GM12878 (cell line): ENCODE results near the gene TBXAS1. TPM values are rescaled to one million over a fixed set of nuclear protein-coding genes. Genes with fewer than 3 reads are reported as not detected.

Source experiments
- ATAC-seq: fragments of 200-7000 bp; cut with Tn5 transposase; 3 replicates; pipeline ENCODE4 v1.9.1; 2020; ENCODE audit warnings: mild to moderate bottlenecking, moderate library complexity
- BruUV-seq: library from RNA; stranded (reverse); fragments of 400-500 nt; replicated peaks from 2 replicates; lab custom pipeline; 2021; lab: Mats Ljungman, UMichigan
- CTCF ChIA-PET: fragments of 300-600 bp; sonication (Branson Sonifier 250); formaldehyde crosslinking; extraction: SDS; loops from one replicate; lab custom pipeline; 2021; ENCODE audit warnings: inconsistent platforms; lab: Yijun Ruan, JAX
- POLR2A ChIA-PET: fragments of 350-600 bp; formaldehyde crosslinking; extraction: SDS; loops from one replicate; lab custom pipeline; 2021; ENCODE audit warnings: inconsistent platforms; lab: Charles Lee
- RAD21 ChIA-PET: fragments of 300-600 bp; sonication (Branson Sonifier 250); formaldehyde crosslinking; loops from one replicate; lab custom pipeline; 2023; ENCODE audit warnings: antibody characterized with exemption; ENCODE audit not compliant: unreplicated experiment; lab: Charles Lee
- SMC1A ChIA-PET: fragments of 300-600 bp; sonication (Branson Sonifier 250); formaldehyde crosslinking; loops from one replicate; lab custom pipeline; 2023; ENCODE audit not compliant: unreplicated experiment, uncharacterized antibody; lab: Charles Lee
- DNase-seq: peaks from one replicate; pipeline ENCODE4 v3.0.0-alpha.2; 2011; ENCODE audit warnings: low read depth, low spot score
- FAIRE-seq: peaks from 3 replicates; lab custom pipeline; 2011; peaks lifted over from hg19 to GRCh38; lab: Jason Lieb, UNC
- H2AFZ ChIP-seq: 2 replicates; pipeline ENCODE4 v1.6.0; 2011; ENCODE audit warnings: low read depth, low read length, control low read depth; ENCODE audit not compliant: control insufficient read depth
- H3K27ac ChIP-seq: 2 replicates; pipeline ENCODE4 v1.5.1; 2011; ENCODE audit warnings: control low read depth; ENCODE audit not compliant: control insufficient read depth, insufficient read depth
- H3K27me3 ChIP-seq, 2 experiments: replicated peaks in 1 of 2; 2 replicates each; pipeline versions ENCODE4 v1.6.0 to v1.6.1; 2011; ENCODE audit warnings: low read length in 1 of 2; ENCODE audit not compliant: control insufficient read depth in 2 of 2, insufficient read depth in 2 of 2
- H3K36me3 ChIP-seq, 2 experiments: 2 replicates each; pipeline ENCODE4 v1.5.1; 2011; ENCODE audit warnings: low read length in 1 of 2; ENCODE audit not compliant: control insufficient read depth in 2 of 2, insufficient read depth in 2 of 2
- H3K4me1 ChIP-seq: 2 replicates; pipeline ENCODE4 v1.6.1; 2011; ENCODE audit warnings: mild to moderate bottlenecking, low read length, moderate library complexity, mixed read lengths; ENCODE audit not compliant: control insufficient read depth, insufficient read depth
- H3K4me2 ChIP-seq: 2 replicates; pipeline ENCODE4 v1.6.0; 2011; ENCODE audit warnings: control low read depth; ENCODE audit not compliant: control insufficient read depth, insufficient read depth
- H3K4me3 ChIP-seq: fragments of 200-600 bp; sonication (generic); 2 replicates; pipeline ENCODE4 v1.5.1; 2016
- H3K79me2 ChIP-seq: 2 replicates; pipeline ENCODE4 v1.6.0; 2011; ENCODE audit warnings: low read length; ENCODE audit not compliant: control insufficient read depth, insufficient read depth
- H3K9ac ChIP-seq: 2 replicates; pipeline ENCODE4 v1.8.0; 2011; ENCODE audit warnings: low read length, control low read depth, mixed read lengths; ENCODE audit not compliant: control insufficient read depth, insufficient read depth
- H3K9me3 ChIP-seq: replicated peaks from 3 replicates; pipeline ENCODE4 v1.5.1; 2011; ENCODE audit warnings: mild to moderate bottlenecking, low read length; ENCODE audit not compliant: control insufficient read depth, insufficient read depth
- H4K20me1 ChIP-seq: 2 replicates; pipeline ENCODE4 v1.6.0; 2011; ENCODE audit not compliant: control insufficient read depth, insufficient read depth
- CHD4 ChIP-seq: fragments of 200-600 bp; sonication (generic); IDR thresholded peaks from 2 replicates; pipeline ENCODE4 v1.6.1; 2016; ENCODE audit warnings: mild to moderate bottlenecking
- ELK1 ChIP-seq: IDR thresholded peaks from 2 replicates; pipeline ENCODE4 v1.6.1; 2012; ENCODE audit warnings: low read depth, low read length, improper control_type of control experiment
- ETV6 ChIP-seq, 2 experiments: fragments of 450-650 bp in 1 of 2; IDR thresholded peaks in 1 of 2; conservative IDR thresholded peaks in 1 of 2; 2 replicates each; pipeline ENCODE4 v1.6.1; 2014; ENCODE audit warnings: antibody characterized with exemption in 1 of 2, borderline replicate concordance in 1 of 2, low read depth in 1 of 2, mild to moderate bottlenecking in 1 of 2, moderate library complexity in 1 of 2
- FOS ChIP-seq: IDR thresholded peaks from 3 replicates; pipeline ENCODE4 v1.6.1; 2011; ENCODE audit warnings: borderline replicate concordance; ENCODE audit not compliant: insufficient read length; ENCODE audit errors: extremely low read depth
- GATAD2B ChIP-seq: fragments of 450-650 bp; conservative IDR thresholded peaks from 2 replicates; pipeline ENCODE4 v1.6.1; 2017; ENCODE audit warnings: low read depth, mild to moderate bottlenecking, moderate library complexity
- HDAC6 ChIP-seq: fragments of 200-600 bp; sonication (generic); IDR thresholded peaks from one replicate; pipeline ENCODE4 v1.8.0; 2017; ENCODE audit warnings: antibody characterized with exemption; ENCODE audit not compliant: unreplicated experiment
- IKZF1 ChIP-seq: fragments of 450-650 bp; conservative IDR thresholded peaks from 2 replicates; pipeline ENCODE4 v1.6.1; 2017; ENCODE audit warnings: antibody characterized with exemption, mild to moderate bottlenecking
- MXI1 ChIP-seq: fragments of 150-350 bp; IDR thresholded peaks from 2 replicates; pipeline ENCODE4 v1.6.1; 2011; ENCODE audit warnings: low read depth, mild to moderate bottlenecking, inconsistent platforms, low read length, improper control_type of control experiment
- POLR2AphosphoS2 ChIP-seq: IDR thresholded peaks from 2 replicates; pipeline ENCODE4 v1.6.1; 2011; ENCODE audit warnings: low read depth, mild to moderate bottlenecking, low read length, improper control_type of control experiment, moderate library complexity
- RELB ChIP-seq: fragments of 450-650 bp; IDR thresholded peaks from 2 replicates; pipeline ENCODE4 v1.6.1; 2017; ENCODE audit warnings: low read depth, mild to moderate bottlenecking, moderate library complexity
- WGBS: methylation state at CpG from one replicate; pipeline ENCODE4 v1.1.6; 2016; ENCODE audit warnings: low lambda C conversion rate; ENCODE audit not compliant: insufficient replicate concordance, insufficient coverage; ENCODE audit errors: missing lambda C conversion rate; 5-methylcytosine and 5-hydroxymethylcytosine counted together
- in situ Hi-C: fragments of 300-500 bp; cut with MboI; formaldehyde crosslinking; loops from 9 replicates; pipeline ENCODE4 v1.14.3; 2018; ENCODE audit warnings: mixed read lengths
- intact Hi-C: fragments of 100-400 bp; cut with micrococcal nuclease; formaldehyde crosslinking; loops from one replicate; pipeline ENCODE4 v1.14.2; 2022; ENCODE audit not compliant: unreplicated experiment
- polyA plus RNA-seq, 11 experiments: library from polyadenylated mRNA; depleted of rRNA in 4 of 11; unstranded in 6 of 11; stranded (reverse) in 5 of 11; fragments of >200 nt; fragmentation: Nextera tagmentation in 4 of 11; fragmentation: Illumina TruSeq in 1 of 11; extraction: Ambion mirVana in 4 of 11; extraction: Trizol in 1 of 11; gene quantifications; 1 replicate in 1 of 11; 2 replicates in 10 of 11; pipeline versions ENCODE4 v1.2.1 to v1.2.3, GENCODE V29; 2011 to 2016; ENCODE audit warnings: inconsistent platforms in 2 of 11, missing spikeins in 2 of 11, low read depth in 1 of 11
- total RNA-seq, 4 experiments: library from RNA; depleted of rRNA in 3 of 4; stranded (reverse); fragments of >200 nt in 3 of 4; fragmentation: Illumina TruSeq in 1 of 4; extraction: Trizol in 1 of 4; gene quantifications; 2 replicates each; pipeline versions ENCODE4 v1.2.1 to v1.2.3, GENCODE V29; 2013 to 2021
- TF ChIP-seq, protein P1 (sequence below): fragments of 450-650 bp; IDR thresholded peaks from 2 replicates; pipeline ENCODE4 v1.6.1; 2014; ENCODE audit warnings: mild to moderate bottlenecking

TBXAS1 gene
- total and polyA plus RNA-seq, 10 of the 15 experiments (the other 5 are each of a cell fraction or from before 2014, with no cell fraction given): 1.5 to 32.7 (median 16.3) TPM

- 95% methylated on average over 2 of the region's 2 CpGs for WGBS
- Histone ChIP-seq H3K27ac (no peak overlapping the region), H3K36me3 (no peaks in the 10 kb centered on the region), H3K9ac (no peak overlapping the region), H3K9me3 (no peaks in the 10 kb centered on the region; the same call in 2 of the 3 replicates), H3K4me3 (no peak overlapping the region), H3K79me2 (no peaks in the 10 kb centered on the region), H2AFZ (no peak overlapping the region), H3K4me1 (peaks cover 3% of the 10 kb centered on the region; the same call in 1 of the 2 replicates), H3K27me3 (no peaks in the 10 kb centered on the region), H3K4me2 (no peak overlapping the region), H4K20me1 (no peaks in the 10 kb centered on the region)
- CTCF ChIA-PET: interaction anchor here (0.9 to 2.9 kb wide), 3 partner anchors 9 to 16 kb away, joined by 3 to 17 read pairs (median 7); no protein-coding TSS in a partner anchor
- no peak for ATAC-seq
- in situ Hi-C loops (no loop called here), intact Hi-C loops (no loop called here)
- DNase-seq: no peak
- POLR2A ChIA-PET: interaction anchor here (1.8 to 1.9 kb wide), 2 partner anchors 13 to 16 kb away, joined by 5 to 6 read pairs; no protein-coding TSS in a partner anchor
- TF ChIP-seq, protein P1, sequence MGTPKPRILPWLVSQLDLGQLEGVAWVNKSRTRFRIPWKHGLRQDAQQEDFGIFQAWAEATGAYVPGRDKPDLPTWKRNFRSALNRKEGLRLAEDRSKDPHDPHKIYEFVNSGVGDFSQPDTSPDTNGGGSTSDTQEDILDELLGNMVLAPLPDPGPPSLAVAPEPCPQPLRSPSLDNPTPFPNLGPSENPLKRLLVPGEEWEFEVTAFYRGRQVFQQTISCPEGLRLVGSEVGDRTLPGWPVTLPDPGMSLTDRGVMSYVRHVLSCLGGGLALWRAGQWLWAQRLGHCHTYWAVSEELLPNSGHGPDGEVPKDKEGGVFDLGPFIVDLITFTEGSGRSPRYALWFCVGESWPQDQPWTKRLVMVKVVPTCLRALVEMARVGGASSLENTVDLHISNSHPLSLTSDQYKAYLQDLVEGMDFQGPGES: no peak
- TF ChIP-seq IKZF1: no peak
- no peak for TF ChIP-seq ELK1
- TF ChIP-seq POLR2AphosphoS2: no peak
- no peak for TF ChIP-seq FOS
- TF ChIP-seq RELB: no peak
- TF ChIP-seq GATAD2B: no peak
- no peak for TF ChIP-seq ETV6 (conservative IDR thresholded peaks at IDR 0.05 in 1 of 2, IDR thresholded peaks at IDR 0.05 in 1 of 2; ENCODE audit: borderline replicate concordance in 1 of 2, low read depth in 1 of 2)
- no peak for TF ChIP-seq CHD4
- TF ChIP-seq HDAC6: no peak
- TF ChIP-seq MXI1: no peak
- BruUV-seq: no TSS peak
- RAD21 ChIA-PET: interaction anchor here (1.0 to 2.2 kb wide), 6 partner anchors 11 to 122 kb away, joined by 3 to 10 read pairs (median 4); partner anchors contain the start of gene HIPK2
- FAIRE-seq: no peak
- SMC1A ChIA-PET: interaction anchor here (1.2 to 4.4 kb wide), 8 partner anchors 8 to 254 kb away, joined by 3 to 45 read pairs (median 4); no protein-coding TSS in a partner anchor
Measured at GRCh38 chr7:139900326-139900725, 71.3 kb downstream of the TBXAS1 start.
